ENCODE measurements around the gene HAAO.

HAAO gene

GRCh38 chr2:42786561-42787345 lies 5.6 kb downstream of the HAAO start:
- DNase-seq = no peak
- Histone ChIP-seq H3K27me3 (ENCODE audit: insufficient read depth, low read length, poor library complexity) (no peaks in the 10 kb centered on the region), H4K8ac (ENCODE audit: low read depth, low read length) (no peak overlapping the region), H2BK15ac (replicated peaks; ENCODE audit: low read depth) (no peak overlapping the region), H3K9ac (ENCODE audit: low read length) (no peak overlapping the region), H2BK5ac (ENCODE audit: low read length) (no peak overlapping the region), H3K18ac (ENCODE audit: low read length) (no peak overlapping the region), H3K4ac (ENCODE audit: low read depth, low read length) (no peak overlapping the region), H3K4me3 (ENCODE audit: low read length) (no peak overlapping the region), H3K36me3 (ENCODE audit: control insufficient read depth, insufficient read depth, low read length) (no peaks in the 10 kb centered on the region), H2BK120ac (ENCODE audit: low read depth, low read length) (no peak overlapping the region), H3K79me1 (ENCODE audit: low read length) (peaks cover 2% of the 10 kb centered on the region), H3K56ac (ENCODE audit: low read length) (no peak overlapping the region), H3K79me2 (ENCODE audit: control insufficient read depth, insufficient read depth, low read length) (no peaks in the 10 kb centered on the region), H3K4me2 (ENCODE audit: low read length) (no peak overlapping the region), H2AK5ac (ENCODE audit: low read length) (no peak overlapping the region), H3K27ac (ENCODE audit: low read depth, low read length) (no peak overlapping the region), H4K5ac (ENCODE audit: low read length) (no peak overlapping the region), H3K23ac (ENCODE audit: low read length) (no peak overlapping the region), H3K4me1 (ENCODE audit: control insufficient read depth, low read depth, low read length) (peaks cover 9% of the 10 kb centered on the region)
- no CpG with 5 or more reads among the region's 15 CpGs for WGBS (ENCODE audit: extremely low coverage, insufficient coverage, low lambda C conversion rate)

- no peaks in the 10 kb centered on the region for H3K36me3 ChIP-seq (ENCODE audit: control insufficient read depth, insufficient read depth, low read length)
- H3K4me3 ChIP-seq (ENCODE audit: low read length) = no peak overlapping the region
- H3K23ac ChIP-seq (ENCODE audit: low read length) = no peak overlapping the region
- no peaks in the 10 kb centered on the region for H3K27me3 ChIP-seq (ENCODE audit: insufficient read depth, low read length, poor library complexity)
- no CpG with 5 or more reads among the region's 7 CpGs for WGBS (ENCODE audit: extremely low coverage, insufficient coverage, low lambda C conversion rate)
- H2BK120ac ChIP-seq (ENCODE audit: low read depth, low read length) = no peak overlapping the region
- no peak overlapping the region for H3K18ac ChIP-seq (ENCODE audit: low read length)
- peak overlapping the region; percentile 61 for H3K56ac ChIP-seq (ENCODE audit: low read length)
- H3K79me2 ChIP-seq (ENCODE audit: control insufficient read depth, insufficient read depth, low read length) = no peaks in the 10 kb centered on the region
- H3K4me1 ChIP-seq (ENCODE audit: control insufficient read depth, low read depth, low read length) = peaks cover 9% of the 10 kb centered on the region
- H2BK15ac ChIP-seq (replicated peaks; ENCODE audit: low read depth) = no peak overlapping the region
- DNase-seq = peak; percentile 91
- peak overlapping the region; percentile 91 for H2AK5ac ChIP-seq (ENCODE audit: low read length)
- H4K5ac ChIP-seq (ENCODE audit: low read length) = no peak overlapping the region
- H3K9ac ChIP-seq (ENCODE audit: low read length) = peak overlapping the region; percentile 35
- H3K4me2 ChIP-seq (ENCODE audit: low read length) = no peak overlapping the region
- H3K79me1 ChIP-seq (ENCODE audit: low read length) = no peaks in the 10 kb centered on the region
- no peak overlapping the region for H3K27ac ChIP-seq (ENCODE audit: low read depth, low read length)
- H3K4ac ChIP-seq (ENCODE audit: low read depth, low read length) = no peak overlapping the region
- peak overlapping the region; percentile 48 for H2BK5ac ChIP-seq (ENCODE audit: low read length)
- no peak overlapping the region for H4K8ac ChIP-seq (ENCODE audit: low read depth, low read length)
Observed at GRCh38 chr2:42784204-42784880, 8.0 kb downstream of the HAAO start.

- Histone ChIP-seq H2BK120ac (ENCODE audit: low read depth, low read length) (no peak overlapping the region), H3K4me2 (ENCODE audit: low read length) (no peak overlapping the region), H3K4me3 (ENCODE audit: low read length) (no peak overlapping the region), H2AK5ac (ENCODE audit: low read length) (no peak overlapping the region), H4K8ac (ENCODE audit: low read depth, low read length) (no peak overlapping the region), H2BK15ac (replicated peaks; ENCODE audit: low read depth) (no peak overlapping the region), H3K27ac (ENCODE audit: low read depth, low read length) (no peak overlapping the region), H3K27me3 (ENCODE audit: insufficient read depth, low read length, poor library complexity) (no peaks in the 10 kb centered on the region), H3K36me3 (ENCODE audit: control insufficient read depth, insufficient read depth, low read length) (no peaks in the 10 kb centered on the region), H4K5ac (ENCODE audit: low read length) (no peak overlapping the region), H3K79me2 (ENCODE audit: control insufficient read depth, insufficient read depth, low read length) (no peaks in the 10 kb centered on the region), H3K9ac (ENCODE audit: low read length) (no peak overlapping the region), H3K79me1 (ENCODE audit: low read length) (no peaks in the 10 kb centered on the region), H3K18ac (ENCODE audit: low read length) (no peak overlapping the region), H2BK5ac (ENCODE audit: low read length) (peak overlapping the region; percentile 56), H3K56ac (ENCODE audit: low read length) (peak overlapping the region; percentile 44), H3K4me1 (ENCODE audit: control insufficient read depth, low read depth, low read length) (peaks cover 9% of the 10 kb centered on the region), H3K4ac (ENCODE audit: low read depth, low read length) (no peak overlapping the region), H3K23ac (ENCODE audit: low read length) (no peak overlapping the region)
- WGBS (ENCODE audit: extremely low coverage, insufficient coverage, low lambda C conversion rate) = no CpG with 5 or more reads among the region's 9 CpGs
- DNase-seq = no peak
Observed at GRCh38 chr2:42783511-42783910, 8.9 kb downstream of the HAAO start.

- no peak overlapping the region for H3K4me3 ChIP-seq (ENCODE audit: low read length)
- H3K23ac ChIP-seq (ENCODE audit: low read length) = no peak overlapping the region
- no peak overlapping the region for H2BK15ac ChIP-seq (replicated peaks; ENCODE audit: low read depth)
- no peak overlapping the region for H2BK5ac ChIP-seq (ENCODE audit: low read length)
- H3K56ac ChIP-seq (ENCODE audit: low read length) = no peak overlapping the region
- H3K9ac ChIP-seq (ENCODE audit: low read length) = no peak overlapping the region
- H3K4ac ChIP-seq (ENCODE audit: low read depth, low read length) = no peak overlapping the region
- no peak overlapping the region for H2AK5ac ChIP-seq (ENCODE audit: low read length)
- H3K27ac ChIP-seq (ENCODE audit: low read depth, low read length) = no peak overlapping the region
- peaks cover 9% of the 10 kb centered on the region for H3K4me1 ChIP-seq (ENCODE audit: control insufficient read depth, low read depth, low read length)
- no peaks in the 10 kb centered on the region for H3K79me2 ChIP-seq (ENCODE audit: control insufficient read depth, insufficient read depth, low read length)
- H3K4me2 ChIP-seq (ENCODE audit: low read length) = no peak overlapping the region
- no peaks in the 10 kb centered on the region for H3K27me3 ChIP-seq (ENCODE audit: insufficient read depth, low read length, poor library complexity)
- no CpG with 5 or more reads among the region's 1 CpG for WGBS (ENCODE audit: extremely low coverage, insufficient coverage, low lambda C conversion rate)
- DNase-seq = no peak
- no peaks in the 10 kb centered on the region for H3K36me3 ChIP-seq (ENCODE audit: control insufficient read depth, insufficient read depth, low read length)
- H4K8ac ChIP-seq (ENCODE audit: low read depth, low read length) = no peak overlapping the region
- H3K18ac ChIP-seq (ENCODE audit: low read length) = no peak overlapping the region
- no peak overlapping the region for H4K5ac ChIP-seq (ENCODE audit: low read length)
- no peak overlapping the region for H2BK120ac ChIP-seq (ENCODE audit: low read depth, low read length)
- H3K79me1 ChIP-seq (ENCODE audit: low read length) = no peaks in the 10 kb centered on the region
Observed at GRCh38 chr2:42781181-42781580, 11.2 kb downstream of the HAAO start.

GRCh38 chr2:42777883-42778805 lies 14.2 kb downstream of the HAAO start:
- no peak overlapping the region for H2BK5ac ChIP-seq (ENCODE audit: low read length)
- H4K8ac ChIP-seq (ENCODE audit: low read depth, low read length) = no peak overlapping the region
- H3K79me1 ChIP-seq (ENCODE audit: low read length) = no peaks in the 10 kb centered on the region
- no peak overlapping the region for H3K4ac ChIP-seq (ENCODE audit: low read depth, low read length)
- H3K4me1 ChIP-seq (ENCODE audit: control insufficient read depth, low read depth, low read length) = peaks cover 6% of the 10 kb centered on the region
- H2BK15ac ChIP-seq (replicated peaks; ENCODE audit: low read depth) = no peak overlapping the region
- no peak overlapping the region for H2BK120ac ChIP-seq (ENCODE audit: low read depth, low read length)
- H3K36me3 ChIP-seq (ENCODE audit: control insufficient read depth, insufficient read depth, low read length) = no peaks in the 10 kb centered on the region
- no peak overlapping the region for H2AK5ac ChIP-seq (ENCODE audit: low read length)
- H3K23ac ChIP-seq (ENCODE audit: low read length) = no peak overlapping the region
- H3K27me3 ChIP-seq (ENCODE audit: insufficient read depth, low read length, poor library complexity) = no peaks in the 10 kb centered on the region
- H3K18ac ChIP-seq (ENCODE audit: low read length) = no peak overlapping the region
- H4K5ac ChIP-seq (ENCODE audit: low read length) = no peak overlapping the region
- H3K9ac ChIP-seq (ENCODE audit: low read length) = no peak overlapping the region
- H3K56ac ChIP-seq (ENCODE audit: low read length) = no peak overlapping the region
- DNase-seq = peak; percentile 61
- no peak overlapping the region for H3K27ac ChIP-seq (ENCODE audit: low read depth, low read length)
- H3K4me3 ChIP-seq (ENCODE audit: low read length) = no peak overlapping the region
- no peaks in the 10 kb centered on the region for H3K79me2 ChIP-seq (ENCODE audit: control insufficient read depth, insufficient read depth, low read length)
- no peak overlapping the region for H3K4me2 ChIP-seq (ENCODE audit: low read length)
- no CpG with 5 or more reads among the region's 3 CpGs for WGBS (ENCODE audit: extremely low coverage, insufficient coverage, low lambda C conversion rate)

All from mesendoderm (in vitro differentiated cells).